ENCODE data around the gene CUL9. TPM values are rescaled to one million over a fixed set of nuclear protein-coding genes. Genes with fewer than 3 reads are reported as not detected.
A peak's percentile ranks its signal among the peaks of the same experiment; 100 is the strongest.

CUL9 gene
- total and polyA plus RNA-seq, 2 experiments from 2014 or later = 2.6 to 11.3 TPM

- H2AFZ ChIP-seq = no peak overlapping the region
- no peak overlapping the region for H3K27ac ChIP-seq (ENCODE audit: low read depth)
- H3F3A ChIP-seq (replicated peaks; ENCODE audit: low read depth) = no peaks in the 10 kb centered on the region
- no peaks in the 10 kb centered on the region for H3K9me3 Mint-ChIP-seq
- peaks cover 9% of the 10 kb centered on the region; the same call in 1 of the 2 replicates for H3K4me1 ChIP-seq (ENCODE audit: insufficient read depth)
- no peak overlapping the region for H3K4me2 ChIP-seq
- H4K20me1 ChIP-seq (replicated peaks; ENCODE audit: insufficient read depth) = no peaks in the 10 kb centered on the region; the same call in 1 of the 2 replicates
- H3K9me2 ChIP-seq (ENCODE audit: insufficient read depth) = no peaks in the 10 kb centered on the region
- TF ChIP-seq CTCF (conservative IDR thresholded peaks at IDR 0.05; ENCODE audit: low read depth in 2 of 2) = 0 out of 4 replicates have a peak, but pooled peaks of 1 of the 2 experiments have one; percentile 12
- TF ChIP-seq, protein P1, sequence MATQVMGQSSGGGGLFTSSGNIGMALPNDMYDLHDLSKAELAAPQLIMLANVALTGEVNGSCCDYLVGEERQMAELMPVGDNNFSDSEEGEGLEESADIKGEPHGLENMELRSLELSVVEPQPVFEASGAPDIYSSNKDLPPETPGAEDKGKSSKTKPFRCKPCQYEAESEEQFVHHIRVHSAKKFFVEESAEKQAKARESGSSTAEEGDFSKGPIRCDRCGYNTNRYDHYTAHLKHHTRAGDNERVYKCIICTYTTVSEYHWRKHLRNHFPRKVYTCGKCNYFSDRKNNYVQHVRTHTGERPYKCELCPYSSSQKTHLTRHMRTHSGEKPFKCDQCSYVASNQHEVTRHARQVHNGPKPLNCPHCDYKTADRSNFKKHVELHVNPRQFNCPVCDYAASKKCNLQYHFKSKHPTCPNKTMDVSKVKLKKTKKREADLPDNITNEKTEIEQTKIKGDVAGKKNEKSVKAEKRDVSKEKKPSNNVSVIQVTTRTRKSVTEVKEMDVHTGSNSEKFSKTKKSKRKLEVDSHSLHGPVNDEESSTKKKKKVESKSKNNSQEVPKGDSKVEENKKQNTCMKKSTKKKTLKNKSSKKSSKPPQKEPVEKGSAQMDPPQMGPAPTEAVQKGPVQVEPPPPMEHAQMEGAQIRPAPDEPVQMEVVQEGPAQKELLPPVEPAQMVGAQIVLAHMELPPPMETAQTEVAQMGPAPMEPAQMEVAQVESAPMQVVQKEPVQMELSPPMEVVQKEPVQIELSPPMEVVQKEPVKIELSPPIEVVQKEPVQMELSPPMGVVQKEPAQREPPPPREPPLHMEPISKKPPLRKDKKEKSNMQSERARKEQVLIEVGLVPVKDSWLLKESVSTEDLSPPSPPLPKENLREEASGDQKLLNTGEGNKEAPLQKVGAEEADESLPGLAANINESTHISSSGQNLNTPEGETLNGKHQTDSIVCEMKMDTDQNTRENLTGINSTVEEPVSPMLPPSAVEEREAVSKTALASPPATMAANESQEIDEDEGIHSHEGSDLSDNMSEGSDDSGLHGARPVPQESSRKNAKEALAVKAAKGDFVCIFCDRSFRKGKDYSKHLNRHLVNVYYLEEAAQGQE (IDR thresholded peaks at IDR 0.05; ENCODE audit: unreplicated experiment) = no peak
- ATAC-seq (no peak), DNase-seq (ENCODE audit: low spot score) (no peak)
- no peak overlapping the region for H3K4me3 Mint-ChIP-seq
- H3K79me2 ChIP-seq (replicated peaks; ENCODE audit: insufficient read depth) = no peaks in the 10 kb centered on the region
- H3K36me3 ChIP-seq (ENCODE audit: insufficient read depth) = no peaks in the 10 kb centered on the region; the same call in 1 of the 2 replicates
- no peaks in the 10 kb centered on the region for H3K27me3 ChIP-seq (ENCODE audit: insufficient read depth)
- no peak overlapping the region for H3K4me3 ChIP-seq
- peaks cover 20% of the 10 kb centered on the region for H3K4me1 Mint-ChIP-seq
- peaks cover 20% of the 10 kb centered on the region for H3K27me3 Mint-ChIP-seq (ENCODE audit: insufficient read depth, low read depth, poor library complexity)
- peaks cover 21% of the 10 kb centered on the region for H3K36me3 Mint-ChIP-seq (ENCODE audit: low read depth)
- no peak overlapping the region for H3K27ac Mint-ChIP-seq
Observed at GRCh38 chr6:43146261-43146660, 35.7 kb upstream of the CUL9 start.

DNA sequence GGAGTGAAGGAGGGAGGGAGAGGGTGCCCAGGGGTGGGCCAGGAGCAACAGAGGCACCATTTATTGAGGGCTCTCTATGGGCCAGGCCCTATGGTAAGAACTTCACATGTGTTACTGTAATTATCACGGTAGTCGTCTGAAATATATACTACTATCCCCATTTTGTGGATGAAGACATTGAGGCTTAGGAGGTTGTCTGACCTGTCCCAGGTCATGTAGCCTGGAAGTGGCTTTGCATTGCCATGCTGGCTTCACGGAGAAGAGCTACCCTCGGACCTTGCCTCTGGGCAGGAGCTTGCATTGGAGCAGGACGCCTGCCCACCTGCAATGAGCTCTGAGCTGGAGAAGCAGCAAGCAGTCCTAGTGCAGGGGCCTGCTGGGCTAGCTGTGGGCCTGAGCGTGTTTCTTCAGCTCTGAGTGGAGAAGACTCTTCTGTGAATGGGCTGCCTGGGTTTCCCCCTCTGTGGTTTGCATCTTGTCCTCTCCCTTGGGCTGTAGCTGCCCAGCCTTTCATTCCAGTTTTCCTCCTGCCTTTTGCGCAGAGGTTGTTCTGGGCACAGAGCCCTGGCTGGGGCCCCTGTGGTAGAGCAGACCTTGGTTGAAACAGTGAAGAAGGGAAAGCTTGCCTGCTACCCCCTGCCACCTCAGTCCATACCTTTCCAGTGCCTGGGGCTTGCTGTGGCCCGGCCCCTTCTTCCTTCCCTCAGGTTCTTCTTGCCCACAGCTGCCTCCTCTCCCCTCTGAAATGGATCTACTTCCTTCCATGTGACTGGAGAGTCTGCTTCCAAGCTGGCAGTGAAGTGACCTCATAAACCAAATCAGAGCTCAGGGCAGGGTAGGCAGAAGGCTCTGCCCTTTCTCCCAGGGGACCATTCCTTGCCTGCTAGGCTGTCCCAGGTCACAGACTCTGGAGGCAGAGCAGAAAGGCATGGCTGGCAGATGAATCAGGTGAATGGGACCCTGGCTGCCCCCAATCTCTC lies 35.0 kb upstream of the CUL9 start:
- H3K27me3 ChIP-seq (ENCODE audit: insufficient read depth) = no peaks in the 10 kb centered on the region
- H3K9me3 Mint-ChIP-seq = no peaks in the 10 kb centered on the region
- no peak overlapping the region for H3K4me2 ChIP-seq
- H2AFZ ChIP-seq = no peak overlapping the region
- peaks cover 9% of the 10 kb centered on the region; the same call in 1 of the 2 replicates for H3K4me1 ChIP-seq (ENCODE audit: insufficient read depth)
- H4K20me1 ChIP-seq (replicated peaks; ENCODE audit: insufficient read depth) = no peaks in the 10 kb centered on the region; the same call in 1 of the 2 replicates
- H3K9me2 ChIP-seq (ENCODE audit: insufficient read depth) = no peaks in the 10 kb centered on the region
- H3K27ac Mint-ChIP-seq = no peak overlapping the region
- peaks cover 17% of the 10 kb centered on the region for H3K4me1 Mint-ChIP-seq
- no peak for DNase-seq (ENCODE audit: low spot score)
- peaks cover 20% of the 10 kb centered on the region for H3K36me3 Mint-ChIP-seq (ENCODE audit: low read depth)
- no peak for ATAC-seq
- no peak overlapping the region for H3K27ac ChIP-seq (ENCODE audit: low read depth)
- no peaks in the 10 kb centered on the region for H3K79me2 ChIP-seq (replicated peaks; ENCODE audit: insufficient read depth)
- H3K27me3 Mint-ChIP-seq (ENCODE audit: insufficient read depth, low read depth, poor library complexity) = peaks cover 19% of the 10 kb centered on the region
- H3K4me3 ChIP-seq = no peak overlapping the region
- no peaks in the 10 kb centered on the region for H3F3A ChIP-seq (replicated peaks; ENCODE audit: low read depth)
- H3K36me3 ChIP-seq (ENCODE audit: insufficient read depth) = no peaks in the 10 kb centered on the region; the same call in 1 of the 2 replicates
- no peak overlapping the region for H3K4me3 Mint-ChIP-seq
- TF ChIP-seq CREB1 (CRISPR knock-in tag; IDR thresholded peaks at IDR 0.05; ENCODE audit: low read depth) (no peak), ZNF114 (CRISPR knock-in tag; IDR thresholded peaks at IDR 0.05) (no peak), NANOG (IDR thresholded peaks at IDR 0.05; ENCODE audit: borderline replicate concordance) (no peak), ZNF331 (CRISPR knock-in tag; IDR thresholded peaks at IDR 0.05; ENCODE audit: low read depth) (no peak), EZH2 (IDR thresholded peaks at IDR 0.05; ENCODE audit: low read depth, unreplicated experiment) (no peak), EZH2phosphoT487 (IDR thresholded peaks at IDR 0.05; ENCODE audit: unreplicated experiment) (no peak), POLR2AphosphoS5 (IDR thresholded peaks at IDR 0.05; ENCODE audit: low read depth) (no peak)
